WTC11 (cell line): Measurements from ENCODE around the gene LCORL.

Experiments
- CTCF ChIP-seq: fragments of 200-600 bp; IDR thresholded peaks from 2 replicates; pipeline ENCODE4 v1.8.0; 2022; ENCODE audit warnings: antibody characterized with exemption
- E2F5 ChIP-seq: sonication (generic); formaldehyde crosslinking; IDR thresholded peaks from 2 replicates; pipeline ENCODE4 v1.8.1; 2022; ENCODE audit warnings: mild to moderate bottlenecking, moderate library complexity, missing genetic modification reagents
- ESRRA ChIP-seq: sonication (generic); formaldehyde crosslinking; IDR thresholded peaks from 2 replicates; pipeline ENCODE4 v1.8.1; 2022; ENCODE audit warnings: mild to moderate bottlenecking, missing genetic modification reagents, borderline replicate concordance
- SP1 ChIP-seq: sonication (generic); formaldehyde crosslinking; conservative IDR thresholded peaks from 2 replicates; pipeline ENCODE4 v1.8.1; 2022; ENCODE audit warnings: missing genetic modification reagents
- USF2 ChIP-seq: sonication (generic); formaldehyde crosslinking; IDR thresholded peaks from 2 replicates; pipeline ENCODE4 v1.8.1; 2023; ENCODE audit warnings: mild to moderate bottlenecking, missing genetic modification reagents, moderate library complexity
- ZNF232 ChIP-seq: sonication (generic); formaldehyde crosslinking; IDR thresholded peaks from 2 replicates; pipeline ENCODE4 v1.8.0; 2022; ENCODE audit warnings: mild to moderate bottlenecking, missing genetic modification reagents
- TF ChIP-seq, protein P1 (sequence below): sonication (generic); formaldehyde crosslinking; IDR thresholded peaks from 2 replicates; pipeline ENCODE4 v1.8.0; 2022; ENCODE audit warnings: mild to moderate bottlenecking, missing genetic modification reagents

DNA sequence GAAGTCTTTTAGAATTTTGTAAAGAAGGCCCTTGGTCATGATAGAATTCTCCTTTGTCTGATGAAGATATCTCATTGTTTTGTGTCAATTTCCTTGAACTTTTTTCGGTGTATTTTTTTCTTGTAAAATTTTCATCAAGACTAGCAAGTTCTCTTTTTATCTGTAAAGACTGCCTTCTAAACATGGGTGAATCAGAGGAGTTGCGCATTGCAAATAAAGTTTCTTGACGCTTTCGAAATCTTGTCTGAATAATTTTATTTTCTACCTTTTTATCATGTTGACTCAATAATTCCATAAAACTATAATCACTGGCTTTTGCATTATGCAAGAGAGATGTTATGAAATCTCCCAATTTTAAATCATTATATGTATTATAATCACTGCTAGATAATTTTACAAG is 144.6 kb downstream of the LCORL start:
- no peak for TF ChIP-seq CTCF
- no peak for TF ChIP-seq USF2
- no peak for TF ChIP-seq SP1
- no peak for TF ChIP-seq ESRRA
- no peak for TF ChIP-seq E2F5 (CRISPR knock-in tag)
- no peak for TF ChIP-seq ZNF232 (CRISPR knock-in tag)
- TF ChIP-seq, protein P1, sequence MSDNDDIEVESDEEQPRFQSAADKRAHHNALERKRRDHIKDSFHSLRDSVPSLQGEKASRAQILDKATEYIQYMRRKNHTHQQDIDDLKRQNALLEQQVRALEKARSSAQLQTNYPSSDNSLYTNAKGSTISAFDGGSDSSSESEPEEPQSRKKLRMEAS (CRISPR knock-in tag): no peak
